Upper lobe of left lung (tissue), 6 donors: ENCODE results near the gene PTPRF. TPM values are rescaled to one million over a fixed set of nuclear protein-coding genes. Genes with fewer than 3 reads are reported as not detected.

Experiments used
- ATAC-seq, 2 donors: fragments of 200-7000 bp; cut with Tn5 transposase; one replicate each; pipeline ENCODE4 v1.9.1; 2022; ENCODE audit warnings: mild to moderate bottlenecking in 2 of 2, moderate library complexity in 2 of 2; ENCODE audit not compliant: low FRiP score in 2 of 2
- DNase-seq, 2 donors: peaks; one replicate each; pipeline ENCODE4 v3.0.0-alpha.2; 2019 to 2020
- H3K27ac ChIP-seq, 4 donors: fragments of 200-600 bp; sonication (generic); one replicate each; pipeline ENCODE4 v1.5.1; 2016 to 2019
- H3K27me3 ChIP-seq, 4 donors: fragments of 200-600 bp; sonication (generic); one replicate each; pipeline ENCODE4 v1.5.1; 2017 to 2019
- H3K36me3 ChIP-seq, 4 donors: fragments of 200-600 bp; sonication (generic); one replicate each; pipeline ENCODE4 v1.5.1; 2016 to 2019
- H3K4me1 ChIP-seq, 4 donors: fragments of 200-600 bp; sonication (generic); one replicate each; pipeline ENCODE4 v1.5.1; 2018 to 2019
- H3K4me3 ChIP-seq, 4 donors: fragments of 200-600 bp; sonication (generic); one replicate each; pipeline ENCODE4 v1.5.1; 2017 to 2019; ENCODE audit warnings: mild to moderate bottlenecking in 2 of 4, moderate library complexity in 1 of 4
- H3K9me3 ChIP-seq, 4 donors: fragments of 200-600 bp; sonication (generic); one replicate each; pipeline ENCODE4 v1.5.1; 2018 to 2019
- EP300 ChIP-seq, 4 donors: sonication (generic); formaldehyde crosslinking; IDR thresholded peaks; one replicate each; pipeline ENCODE4 v1.5.1; 2017; ENCODE audit warnings: antibody characterized with exemption in 4 of 4, control low read depth in 2 of 4
- POLR2A ChIP-seq, 4 donors: fragments of 450-650 bp; IDR thresholded peaks; one replicate each; pipeline ENCODE4 v1.5.1; 2016 to 2017; ENCODE audit warnings: antibody characterized with exemption in 4 of 4, mild to moderate bottlenecking in 2 of 4
- POLR2AphosphoS5 ChIP-seq, 2 donors: sonication (generic); formaldehyde crosslinking; IDR thresholded peaks; one replicate each; pipeline ENCODE4 v1.5.1; 2017; ENCODE audit warnings: antibody characterized with exemption in 2 of 2
- WGBS, 2 donors: methylation state at CpG; one replicate each; pipeline ENCODE4 v1.1.5; 2017 to 2018; 5-methylcytosine and 5-hydroxymethylcytosine counted together
- total RNA-seq, 6 donors: library from RNA; depleted of rRNA in 4 of 6; stranded (reverse); fragments of >200 nt in 4 of 6; gene quantifications; one replicate each; pipeline versions ENCODE4 v1.1.0 to v1.2.1, GENCODE V29; 2016 to 2021
- TF ChIP-seq, protein P1 (sequence below), 6 experiments: fragments of 450-650 bp in 4 of 6; fragments of 200-600 bp in 2 of 6; sonication (generic) in 2 of 6; IDR thresholded peaks; one replicate each; pipeline ENCODE4 v1.5.1; 2016 to 2019; ENCODE audit warnings: antibody characterized with exemption in 6 of 6
- donor health status: DM: no; HTN: no; CAD: no; lungs with moderate emphysema.
- donor health status: DM: no; HTN: yes; CAD: no; lungs with severe emphysema.

Gene PTPRF
- total RNA-seq, 6 donors from 2014 or later: 133 to 201 (median 171) TPM

- Histone ChIP-seq H3K27me3 (peaks cover 0 to 5% (median 0%) of the 10 kb centered on the region in 4 donors), H3K9me3 (no peaks in the 10 kb centered on the region), H3K4me3 (peak overlapping the region in 3 of 4 donors; percentile 47 to 53 (median 51)), H3K4me1 (peaks cover 13 to 23% (median 22%) of the 10 kb centered on the region in 4 donors), H3K36me3 (peaks cover 0 to 8% (median 3%) of the 10 kb centered on the region in 4 donors), H3K27ac (no peak overlapping the region)
- DNase-seq (no peak), ATAC-seq (no peak)
- TF ChIP-seq, protein P1, sequence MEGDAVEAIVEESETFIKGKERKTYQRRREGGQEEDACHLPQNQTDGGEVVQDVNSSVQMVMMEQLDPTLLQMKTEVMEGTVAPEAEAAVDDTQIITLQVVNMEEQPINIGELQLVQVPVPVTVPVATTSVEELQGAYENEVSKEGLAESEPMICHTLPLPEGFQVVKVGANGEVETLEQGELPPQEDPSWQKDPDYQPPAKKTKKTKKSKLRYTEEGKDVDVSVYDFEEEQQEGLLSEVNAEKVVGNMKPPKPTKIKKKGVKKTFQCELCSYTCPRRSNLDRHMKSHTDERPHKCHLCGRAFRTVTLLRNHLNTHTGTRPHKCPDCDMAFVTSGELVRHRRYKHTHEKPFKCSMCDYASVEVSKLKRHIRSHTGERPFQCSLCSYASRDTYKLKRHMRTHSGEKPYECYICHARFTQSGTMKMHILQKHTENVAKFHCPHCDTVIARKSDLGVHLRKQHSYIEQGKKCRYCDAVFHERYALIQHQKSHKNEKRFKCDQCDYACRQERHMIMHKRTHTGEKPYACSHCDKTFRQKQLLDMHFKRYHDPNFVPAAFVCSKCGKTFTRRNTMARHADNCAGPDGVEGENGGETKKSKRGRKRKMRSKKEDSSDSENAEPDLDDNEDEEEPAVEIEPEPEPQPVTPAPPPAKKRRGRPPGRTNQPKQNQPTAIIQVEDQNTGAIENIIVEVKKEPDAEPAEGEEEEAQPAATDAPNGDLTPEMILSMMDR (IDR thresholded peaks at IDR 0.05): no peak
- TF ChIP-seq EP300 (IDR thresholded peaks at IDR 0.05): no peak
- TF ChIP-seq POLR2A (IDR thresholded peaks at IDR 0.05): no peak
- WGBS, 2 donors: 86 to 88% methylated on average over 12 to 16 of the region's 16 CpGs
These were observed 35.8 kb downstream of the PTPRF start for GRCh38 chr1:43566382-43567044.

DNA sequence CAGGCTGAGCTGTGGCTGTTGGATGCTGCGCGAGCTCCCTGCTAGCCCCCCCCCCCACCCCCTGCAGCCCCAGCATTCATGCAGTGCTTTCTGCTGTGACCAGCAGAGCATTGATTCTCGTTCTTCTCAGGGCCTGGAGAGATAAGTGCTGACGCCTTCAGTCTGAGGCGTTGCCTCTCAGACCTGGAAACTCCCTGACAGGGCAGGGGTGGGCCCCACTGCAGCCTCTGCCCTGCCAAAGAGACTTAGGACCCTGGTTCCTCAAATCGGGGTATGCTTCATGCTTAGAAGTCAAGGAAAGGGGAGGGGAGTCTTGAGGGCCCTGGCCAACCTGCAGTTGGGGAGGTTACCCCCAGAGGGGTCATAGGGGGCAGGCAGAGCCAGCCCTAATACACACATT is 38.5 kb downstream of the PTPRF start:
- DNase-seq: no peak
- Histone ChIP-seq H3K27ac (no peak overlapping the region), H3K9me3 (no peaks in the 10 kb centered on the region), H3K36me3 (peaks cover 0 to 11% (median 3%) of the 10 kb centered on the region in 4 donors), H3K4me3 (no peak overlapping the region), H3K27me3 (peaks cover 0 to 5% (median 0%) of the 10 kb centered on the region in 4 donors), H3K4me1 (peaks cover 13 to 21% (median 14%) of the 10 kb centered on the region in 4 donors)
- 53 to 68% methylated on average over 6 of the region's 6 CpGs for WGBS, 2 donors
- no peak for ATAC-seq
- TF ChIP-seq, protein P1 (IDR thresholded peaks at IDR 0.05): no peak
- TF ChIP-seq POLR2AphosphoS5 (IDR thresholded peaks at IDR 0.05) (no peak), POLR2A (IDR thresholded peaks at IDR 0.05) (no peak), EP300 (IDR thresholded peaks at IDR 0.05) (no peak)

DNA sequence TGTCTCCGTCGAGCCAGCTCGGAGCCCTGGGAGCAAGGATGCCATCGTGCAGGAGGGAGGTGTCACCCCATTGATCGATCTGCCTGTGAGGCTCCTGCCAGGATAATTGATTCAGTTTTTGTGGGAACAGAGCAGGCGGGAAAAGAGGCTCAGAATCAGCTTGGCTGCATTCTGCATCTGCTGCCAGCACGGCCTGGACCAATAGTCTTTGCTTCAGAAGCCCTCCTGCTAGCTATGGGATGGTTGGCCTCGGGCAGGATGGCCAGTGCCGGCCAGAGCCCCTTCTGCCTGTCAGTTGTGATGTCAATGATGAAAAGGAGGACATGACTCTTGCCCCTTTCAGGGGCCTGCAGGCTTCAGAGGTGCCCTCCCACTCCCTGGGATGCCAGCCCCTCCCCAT is 39.6 kb downstream of the PTPRF start:
- Histone ChIP-seq H3K4me3 (no peak overlapping the region), H3K9me3 (no peaks in the 10 kb centered on the region), H3K27ac (no peak overlapping the region), H3K4me1 (peaks cover 8 to 11% (median 10%) of the 10 kb centered on the region in 4 donors), H3K36me3 (peaks cover 0 to 16% (median 3%) of the 10 kb centered on the region in 4 donors), H3K27me3 (peaks cover 0 to 5% (median 0%) of the 10 kb centered on the region in 4 donors)
- no peak for TF ChIP-seq EP300 (IDR thresholded peaks at IDR 0.05)
- TF ChIP-seq, protein P1 (IDR thresholded peaks at IDR 0.05): no peak
- TF ChIP-seq POLR2AphosphoS5 (IDR thresholded peaks at IDR 0.05): no peak
- TF ChIP-seq POLR2A (IDR thresholded peaks at IDR 0.05): no peak
- DNase-seq (no peak), ATAC-seq (no peak)
- WGBS, 2 donors: 82 to 92% methylated on average over 9 of the region's 9 CpGs

DNA sequence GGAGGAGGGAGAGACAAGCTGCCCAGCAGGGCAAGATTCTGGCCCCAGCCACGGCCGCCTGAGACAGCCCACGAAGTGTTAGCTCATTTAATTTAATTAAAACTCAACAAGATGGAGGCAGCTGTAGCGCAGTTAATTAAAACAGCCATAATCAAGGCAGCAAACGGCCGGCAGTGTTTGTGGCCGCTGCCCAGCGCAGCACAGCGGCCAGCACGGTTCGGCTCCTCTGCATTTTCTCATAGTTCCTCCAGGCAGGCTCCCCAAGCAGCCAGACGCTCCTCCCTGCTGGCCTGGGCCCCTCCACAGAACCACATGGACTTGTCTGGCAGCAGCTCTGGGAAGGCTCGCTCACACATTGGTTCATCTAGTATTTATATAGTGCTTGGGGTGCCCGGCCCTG is 40.0 kb downstream of the PTPRF start:
- ATAC-seq: no peak
- H3K4me3 ChIP-seq: no peak overlapping the region
- H3K27me3 ChIP-seq: peaks cover 0 to 4% (median 0%) of the 10 kb centered on the region in 4 donors
- WGBS, 2 donors: 78 to 88% methylated on average over 14 of the region's 14 CpGs
- H3K4me1 ChIP-seq: peaks cover 4 to 7% (median 6%) of the 10 kb centered on the region in 4 donors
- no peak for TF ChIP-seq EP300 (IDR thresholded peaks at IDR 0.05)
- TF ChIP-seq POLR2AphosphoS5 (IDR thresholded peaks at IDR 0.05): no peak
- TF ChIP-seq, protein P1 (IDR thresholded peaks at IDR 0.05): no peak
- TF ChIP-seq POLR2A (IDR thresholded peaks at IDR 0.05): no peak
- H3K36me3 ChIP-seq: peaks cover 0 to 17% (median 3%) of the 10 kb centered on the region in 4 donors
- H3K9me3 ChIP-seq: no peaks in the 10 kb centered on the region
- no peak for DNase-seq
- no peak overlapping the region for H3K27ac ChIP-seq

- peaks cover 0 to 17% (median 3%) of the 10 kb centered on the region in 4 donors for H3K36me3 ChIP-seq
These were observed 41.4 kb downstream of the PTPRF start for GRCh38 chr1:43572084-43572483.

More at GRCh38 chr1:43572084-43572483, 41.4 kb downstream of the PTPRF start:
- Histone ChIP-seq H3K4me1 (no peaks in the 10 kb centered on the region), H3K4me3 (no peak overlapping the region), H3K27ac (no peak overlapping the region), H3K27me3 (no peaks in the 10 kb centered on the region), H3K9me3 (no peaks in the 10 kb centered on the region)
- no peak for DNase-seq
- WGBS, 2 donors: 53 to 59% methylated on average over 2 of the region's 2 CpGs
- no peak for ATAC-seq
- TF ChIP-seq, protein P1 (IDR thresholded peaks at IDR 0.05): no peak
- TF ChIP-seq POLR2A (IDR thresholded peaks at IDR 0.05) (no peak), POLR2AphosphoS5 (IDR thresholded peaks at IDR 0.05) (no peak), EP300 (IDR thresholded peaks at IDR 0.05) (no peak)
